Uterus (tissue), 4 donors: Measurements from ENCODE around the gene SUSD3. TPM values are rescaled to one million over a fixed set of nuclear protein-coding genes. Genes with fewer than 3 reads are reported as not detected.

Experiments
- DNase-seq, 2 donors: peaks; one replicate each; pipeline ENCODE4 v3.0.0-alpha.2; 2019 to 2020
- H3K27ac ChIP-seq, 2 donors: fragments of 200-600 bp; sonication (generic); 1 replicate in 1 of 2; 2 replicates in 1 of 2; pipeline ENCODE4 v1.5.1; 2016 to 2018
- H3K27me3 ChIP-seq, 2 donors: fragments of 200-600 bp; sonication (generic); one replicate each; pipeline ENCODE4 v1.5.1; 2018 to 2019; ENCODE audit warnings: control low read depth in 1 of 2
- H3K36me3 ChIP-seq, 2 donors: fragments of 200-600 bp; sonication (generic); one replicate each; pipeline ENCODE4 v1.5.1; 2019; ENCODE audit warnings: control low read depth in 1 of 2
- H3K4me1 ChIP-seq, 2 donors: fragments of 200-600 bp; sonication (generic); one replicate each; pipeline ENCODE4 v1.5.1; 2018 to 2019; ENCODE audit warnings: control low read depth in 1 of 2
- H3K4me3 ChIP-seq, 2 donors: fragments of 200-600 bp; sonication (generic); 1 replicate in 1 of 2; 2 replicates in 1 of 2; pipeline ENCODE4 v1.5.1; 2018 to 2019; ENCODE audit warnings: mild to moderate bottlenecking in 1 of 2
- H3K9me3 ChIP-seq, 2 donors: fragments of 200-600 bp; sonication (generic); one replicate each; pipeline ENCODE4 v1.5.1; 2019; ENCODE audit warnings: control low read depth in 1 of 2
- CTCF ChIP-seq, 4 experiments: fragments of 200-600 bp in 2 of 4; fragments of 450-650 bp in 2 of 4; sonication (generic) in 2 of 4; IDR thresholded peaks; one replicate each; pipeline ENCODE4 v1.5.1; 2016 to 2019; ENCODE audit warnings: antibody characterized with exemption in 4 of 4, mild to moderate bottlenecking in 2 of 4, moderate library complexity in 1 of 4
- POLR2A ChIP-seq, 2 donors: fragments of 450-650 bp; IDR thresholded peaks; one replicate each; pipeline ENCODE4 v1.6.1; 2016; ENCODE audit warnings: antibody characterized with exemption in 2 of 2, mild to moderate bottlenecking in 1 of 2, moderate library complexity in 1 of 2
- intact Hi-C: fragments of 100-400 bp; cut with DNase I; formaldehyde crosslinking; loops from one replicate; pipeline ENCODE4 v1.15.1; 2023; ENCODE audit warnings: low total_unique reads
- total RNA-seq, 4 donors: library from RNA; depleted of rRNA in 3 of 4; stranded (reverse); fragments of >200 nt in 3 of 4; gene quantifications; one replicate each; pipeline versions ENCODE4 v1.1.0 to v1.2.4, GENCODE V29; 2014 to 2023
- donor health status: DM: yes; HTN: yes; CAD: no.

SUSD3 gene
- total RNA-seq, 4 donors from 2014 or later = 9.3 to 52.7 (median 14.7) TPM

GRCh38 chr9:93028448-93029006, 30.0 kb upstream of the SUSD3 start:
- Histone ChIP-seq H3K36me3 (no peaks in the 10 kb centered on the region), H3K27me3 (no peaks in the 10 kb centered on the region), H3K9me3 (no peaks in the 10 kb centered on the region), H3K27ac (no peak overlapping the region), H3K4me3 (no peak overlapping the region), H3K4me1 (no peaks in the 10 kb centered on the region)
- no peak for DNase-seq
- TF ChIP-seq POLR2A (IDR thresholded peaks at IDR 0.05) = no peak
- TF ChIP-seq CTCF (IDR thresholded peaks at IDR 0.05) = no peak
- intact Hi-C loops = no loop called here

GRCh38 chr9:93030642-93031628, 27.6 kb upstream of the SUSD3 start:
- intact Hi-C loops = no loop called here
- Histone ChIP-seq H3K4me3 (no peak overlapping the region), H3K27ac (no peak overlapping the region), H3K4me1 (no peaks in the 10 kb centered on the region), H3K36me3 (no peaks in the 10 kb centered on the region), H3K27me3 (no peaks in the 10 kb centered on the region), H3K9me3 (no peaks in the 10 kb centered on the region)
- DNase-seq = peak in 1 of 2 donors; percentile 31
- TF ChIP-seq CTCF (IDR thresholded peaks at IDR 0.05) (no peak), POLR2A (IDR thresholded peaks at IDR 0.05) (no peak)

GRCh38 chr9:93031629-93032430, 26.7 kb upstream of the SUSD3 start:
- DNase-seq = no peak
- intact Hi-C loops = no loop called here
- no peaks in the 10 kb centered on the region for H3K27me3 ChIP-seq

GRCh38 chr9:93032545-93032944, 26.0 kb upstream of the SUSD3 start:
- Histone ChIP-seq H3K4me1 (no peaks in the 10 kb centered on the region), H3K36me3 (no peaks in the 10 kb centered on the region), H3K9me3 (no peaks in the 10 kb centered on the region), H3K27ac (no peak overlapping the region), H3K4me3 (no peak overlapping the region), H3K27me3 (no peaks in the 10 kb centered on the region)
- no peak for DNase-seq
- intact Hi-C loops = no loop called here
- TF ChIP-seq POLR2A (IDR thresholded peaks at IDR 0.05) (no peak), CTCF (IDR thresholded peaks at IDR 0.05) (no peak)

More at GRCh38 chr9:93031629-93032430, 26.7 kb upstream of the SUSD3 start:
- TF ChIP-seq POLR2A (IDR thresholded peaks at IDR 0.05) = no peak
- TF ChIP-seq CTCF (IDR thresholded peaks at IDR 0.05) = no peak
- Histone ChIP-seq H3K4me1 (no peaks in the 10 kb centered on the region), H3K4me3 (no peak overlapping the region), H3K9me3 (no peaks in the 10 kb centered on the region), H3K27ac (no peak overlapping the region), H3K36me3 (no peaks in the 10 kb centered on the region)
